Measurements from ENCODE around the gene METTL24. TPM values are rescaled to one million over a fixed set of nuclear protein-coding genes. Genes with fewer than 3 reads are reported as not detected.

Gene METTL24
- total RNA-seq, 1 donor from 2014 or later: 28.1 TPM

GRCh38 chr6:110322151-110322873 is 35.8 kb downstream of the METTL24 start:
- Mint-ChIP-seq H3K27me3 (ENCODE audit: low read depth) (no peaks in the 10 kb centered on the region), H3K4me1 (peaks cover 90% of the 10 kb centered on the region), H3K36me3 (no peaks in the 10 kb centered on the region), H3K9me3 (no peaks in the 10 kb centered on the region), H3K4me3 (peak overlapping the region; percentile 20), H3K27ac (peak overlapping the region; percentile 98)
- no peak for TF ChIP-seq CTCF (IDR thresholded peaks at IDR 0.05; ENCODE audit: unreplicated experiment)
- DNase-seq (ENCODE audit: low spot score in 2 of 2, unreplicated experiment in 2 of 2): no peak

- H3K4me1 Mint-ChIP-seq: peaks cover 90% of the 10 kb centered on the region
- H3K9me3 Mint-ChIP-seq: no peaks in the 10 kb centered on the region
- no peak for DNase-seq (ENCODE audit: low spot score in 2 of 2, unreplicated experiment in 2 of 2)
- H3K27ac Mint-ChIP-seq: peak overlapping the region; percentile 98
- H3K36me3 Mint-ChIP-seq: no peaks in the 10 kb centered on the region
- no peak for TF ChIP-seq CTCF (IDR thresholded peaks at IDR 0.05; ENCODE audit: unreplicated experiment)
- H3K4me3 Mint-ChIP-seq: no peak overlapping the region
- no peaks in the 10 kb centered on the region for H3K27me3 Mint-ChIP-seq (ENCODE audit: low read depth)
Observed at GRCh38 chr6:110320307-110320706, 37.8 kb downstream of the METTL24 start.

- H3K27me3 Mint-ChIP-seq (ENCODE audit: low read depth): no peaks in the 10 kb centered on the region
- TF ChIP-seq CTCF (IDR thresholded peaks at IDR 0.05; ENCODE audit: unreplicated experiment): no peak
- no peak overlapping the region for H3K4me3 Mint-ChIP-seq
- peaks cover 90% of the 10 kb centered on the region for H3K4me1 Mint-ChIP-seq
- no peak for DNase-seq (ENCODE audit: low spot score in 2 of 2, unreplicated experiment in 2 of 2)
- peaks cover 2% of the 10 kb centered on the region for H3K36me3 Mint-ChIP-seq
- peak overlapping the region; percentile 98 for H3K27ac Mint-ChIP-seq
- H3K9me3 Mint-ChIP-seq: no peaks in the 10 kb centered on the region
Observed at GRCh38 chr6:110319843-110320242, 38.3 kb downstream of the METTL24 start.

- peaks cover 86% of the 10 kb centered on the region for H3K4me1 Mint-ChIP-seq
Observed at GRCh38 chr6:110319381-110319780, 38.8 kb downstream of the METTL24 start.

GRCh38 chr6:110318971-110319370 is 39.2 kb downstream of the METTL24 start:
- Mint-ChIP-seq H3K27ac (peak overlapping the region; percentile 47), H3K4me1 (peaks cover 83% of the 10 kb centered on the region), H3K36me3 (peaks cover 6% of the 10 kb centered on the region), H3K4me3 (no peak overlapping the region), H3K27me3 (ENCODE audit: low read depth) (no peaks in the 10 kb centered on the region), H3K9me3 (no peaks in the 10 kb centered on the region)
- no peak for TF ChIP-seq CTCF (IDR thresholded peaks at IDR 0.05; ENCODE audit: unreplicated experiment)
- DNase-seq (ENCODE audit: low spot score in 2 of 2, unreplicated experiment in 2 of 2): no peak

More at GRCh38 chr6:110319381-110319780, 38.8 kb downstream of the METTL24 start:
- no peak for TF ChIP-seq CTCF (IDR thresholded peaks at IDR 0.05; ENCODE audit: unreplicated experiment)
- Mint-ChIP-seq H3K4me3 (no peak overlapping the region), H3K9me3 (no peaks in the 10 kb centered on the region), H3K27ac (peak overlapping the region; percentile 98), H3K36me3 (peaks cover 2% of the 10 kb centered on the region), H3K27me3 (ENCODE audit: low read depth) (no peaks in the 10 kb centered on the region)
- no peak for DNase-seq (ENCODE audit: low spot score in 2 of 2, unreplicated experiment in 2 of 2)

All from mesothelial cell of epicardium (in vitro differentiated cells).